HTERT RPE-1 (cell line): Measurements from ENCODE around the gene IDH2.
"Not testable (repeated sequence)": the region's sequence is repeated elsewhere in the genome, so short reads cannot be mapped to it uniquely, and the experiment has no call there.

Experiments used
- in situ Hi-C: fragments of 300-500 bp; cut with MboI; formaldehyde crosslinking; loops from 4 replicates; pipeline ENCODE4 v1.14.3; 2020; ENCODE audit warnings: low sequenced_read_pairs

Gene IDH2

GRCh38 chr15:90115783-90116182, 13.5 kb upstream of the IDH2 start:
- in situ Hi-C loops = no loop called here

DNA sequence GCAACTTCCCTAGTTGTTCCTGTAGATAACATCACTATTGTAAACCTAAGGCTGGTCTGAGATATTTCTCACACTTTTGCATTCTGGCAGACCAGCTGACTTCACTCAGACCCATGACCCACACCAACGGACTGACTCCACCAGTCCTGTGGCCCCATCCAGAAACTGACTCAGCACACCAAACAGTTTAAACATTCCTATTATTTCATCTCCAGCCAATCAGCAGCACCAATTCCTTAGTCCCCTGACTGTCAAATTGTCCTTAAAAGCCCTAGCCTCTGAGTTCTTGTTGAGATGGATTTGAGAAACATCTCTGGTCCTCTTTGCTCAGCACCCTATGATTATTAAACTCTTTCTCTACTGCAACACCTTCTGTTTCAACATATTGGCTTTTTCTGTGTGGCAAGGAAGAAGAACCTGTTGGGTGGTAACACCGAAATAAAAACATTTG, 12.2 kb upstream of the IDH2 start:
- in situ Hi-C loops = no loop called here

DNA sequence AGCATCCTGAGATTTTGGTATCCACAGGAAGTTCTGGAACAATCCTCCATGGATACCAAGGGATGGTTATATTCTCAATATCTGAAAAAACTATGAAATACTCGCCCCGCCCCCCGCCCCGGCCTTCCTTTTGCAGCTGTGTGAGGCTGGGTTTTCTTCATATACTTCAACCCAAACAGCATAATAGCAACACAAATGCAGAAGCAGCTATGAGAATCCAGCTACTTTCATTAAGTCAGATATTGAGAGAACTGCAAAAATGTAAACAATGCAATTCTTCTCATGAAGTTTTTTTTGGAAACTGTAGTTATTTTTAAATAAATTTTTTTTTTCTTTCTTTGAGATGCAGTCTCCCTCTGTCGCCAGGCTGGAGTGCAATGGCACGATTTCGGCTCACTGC, 10.9 kb upstream of the IDH2 start:
- in situ Hi-C loops = no loop called here

GRCh38 chr15:90109163-90109751, 7.0 kb upstream of the IDH2 start:
- in situ Hi-C loops = not testable (repeated sequence)

- in situ Hi-C loops = not testable (repeated sequence)
These were observed 5.8 kb upstream of the IDH2 start for GRCh38 chr15:90108038-90108437.

DNA sequence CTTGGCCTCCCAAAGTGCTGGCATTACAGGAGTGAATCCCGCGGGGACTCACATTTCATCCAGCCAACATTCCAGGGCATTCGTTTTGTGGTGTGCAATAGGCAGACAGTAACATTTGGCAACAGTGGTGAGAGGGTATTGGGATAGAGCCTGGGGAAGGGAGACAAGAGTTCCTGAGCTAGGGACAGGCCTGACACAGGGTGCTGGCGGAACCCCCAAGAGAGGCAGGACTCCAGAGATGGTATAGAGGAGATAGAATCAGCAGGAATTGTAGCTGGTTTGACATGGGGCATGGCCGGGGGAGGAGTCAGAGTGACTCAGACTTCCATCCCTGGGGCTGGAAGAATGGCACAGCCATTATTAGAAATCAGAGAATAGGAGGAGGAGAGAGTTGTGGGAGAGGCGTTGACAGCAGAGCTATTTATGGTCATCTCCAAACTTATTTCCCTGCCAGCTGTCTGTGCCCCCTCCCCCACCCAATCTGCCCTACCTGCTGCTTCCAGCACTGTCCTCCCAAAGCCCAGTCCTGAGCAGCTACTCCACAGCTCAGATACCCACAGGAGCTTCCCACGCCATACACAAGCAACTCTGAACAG, 4.4 kb upstream of the IDH2 start:
- in situ Hi-C loops = no loop called here

DNA sequence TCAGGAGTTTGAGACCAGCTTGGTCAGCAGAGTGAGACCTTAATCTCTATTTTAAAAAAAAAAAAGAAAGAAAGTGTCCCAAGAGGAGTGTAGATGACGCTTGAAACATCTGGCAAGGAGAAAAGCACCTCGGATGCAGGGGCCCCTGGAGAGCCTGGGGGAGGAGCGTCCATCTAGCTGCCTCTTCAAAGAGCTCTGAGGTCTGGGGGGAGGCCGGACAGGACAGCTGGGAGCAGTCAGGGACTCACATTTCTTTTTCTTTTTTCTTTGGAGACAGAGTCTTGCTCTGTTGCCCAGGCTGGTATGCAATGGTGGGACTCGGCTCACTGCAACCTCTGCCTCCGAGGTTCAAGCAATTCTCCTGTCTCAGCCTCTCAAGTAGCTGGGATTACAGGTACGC, 3.3 kb upstream of the IDH2 start:
- in situ Hi-C loops = no loop called here

DNA sequence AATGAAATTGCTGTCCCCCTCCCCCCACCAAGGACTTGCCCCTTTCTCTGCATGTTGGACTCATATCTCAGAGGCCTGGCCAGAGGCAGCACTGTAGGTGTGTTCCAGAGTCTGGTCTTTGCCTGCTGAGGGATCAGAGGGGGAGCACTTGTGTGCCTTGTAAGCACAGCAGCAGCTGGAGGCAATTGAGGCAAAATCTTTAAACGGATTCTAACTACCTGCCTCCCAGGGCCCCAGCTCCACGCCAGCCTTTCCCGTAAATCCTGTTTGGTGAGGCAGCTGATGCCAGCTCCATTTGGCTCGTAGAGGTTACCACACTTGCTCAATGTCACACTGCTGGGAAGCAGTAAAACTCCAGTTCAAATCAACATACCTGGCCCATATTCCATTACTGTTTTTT, 2.3 kb upstream of the IDH2 start:
- in situ Hi-C loops = no loop called here

DNA sequence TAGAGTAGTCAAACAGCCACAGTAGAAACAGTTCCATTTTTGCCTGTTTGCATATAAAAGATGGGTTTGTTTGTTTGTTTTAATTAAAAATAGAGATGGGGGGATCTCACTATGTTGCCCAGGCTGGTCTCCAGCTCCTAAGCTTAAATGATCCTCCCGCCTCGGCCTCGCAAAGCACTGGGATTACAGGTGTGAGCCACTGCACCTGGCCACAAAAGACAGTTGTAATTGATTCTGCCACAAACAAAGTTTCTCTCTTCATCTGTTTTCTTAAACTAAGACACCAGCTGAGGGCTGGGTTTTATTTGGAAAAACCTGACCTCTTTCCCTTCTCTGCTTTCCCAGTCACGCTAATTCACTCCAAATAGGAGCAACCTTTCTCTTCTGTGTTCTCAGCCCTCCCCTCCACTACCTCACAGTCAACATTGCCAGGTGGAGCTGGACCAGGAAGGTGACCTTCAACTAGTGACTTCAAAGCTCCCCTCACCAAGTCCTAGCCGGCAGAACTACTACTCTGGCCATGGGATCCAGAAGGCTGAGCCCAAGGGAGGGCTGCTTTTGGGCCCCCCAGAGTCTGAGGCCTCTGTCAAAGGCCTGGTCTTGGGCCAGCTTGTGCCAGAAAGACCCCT, 1.5 kb upstream of the IDH2 start:
- in situ Hi-C loops = no loop called here

GRCh38 chr15:90101130-90101968, 919 bp downstream of the IDH2 start:
- in situ Hi-C loops = no loop called here

DNA sequence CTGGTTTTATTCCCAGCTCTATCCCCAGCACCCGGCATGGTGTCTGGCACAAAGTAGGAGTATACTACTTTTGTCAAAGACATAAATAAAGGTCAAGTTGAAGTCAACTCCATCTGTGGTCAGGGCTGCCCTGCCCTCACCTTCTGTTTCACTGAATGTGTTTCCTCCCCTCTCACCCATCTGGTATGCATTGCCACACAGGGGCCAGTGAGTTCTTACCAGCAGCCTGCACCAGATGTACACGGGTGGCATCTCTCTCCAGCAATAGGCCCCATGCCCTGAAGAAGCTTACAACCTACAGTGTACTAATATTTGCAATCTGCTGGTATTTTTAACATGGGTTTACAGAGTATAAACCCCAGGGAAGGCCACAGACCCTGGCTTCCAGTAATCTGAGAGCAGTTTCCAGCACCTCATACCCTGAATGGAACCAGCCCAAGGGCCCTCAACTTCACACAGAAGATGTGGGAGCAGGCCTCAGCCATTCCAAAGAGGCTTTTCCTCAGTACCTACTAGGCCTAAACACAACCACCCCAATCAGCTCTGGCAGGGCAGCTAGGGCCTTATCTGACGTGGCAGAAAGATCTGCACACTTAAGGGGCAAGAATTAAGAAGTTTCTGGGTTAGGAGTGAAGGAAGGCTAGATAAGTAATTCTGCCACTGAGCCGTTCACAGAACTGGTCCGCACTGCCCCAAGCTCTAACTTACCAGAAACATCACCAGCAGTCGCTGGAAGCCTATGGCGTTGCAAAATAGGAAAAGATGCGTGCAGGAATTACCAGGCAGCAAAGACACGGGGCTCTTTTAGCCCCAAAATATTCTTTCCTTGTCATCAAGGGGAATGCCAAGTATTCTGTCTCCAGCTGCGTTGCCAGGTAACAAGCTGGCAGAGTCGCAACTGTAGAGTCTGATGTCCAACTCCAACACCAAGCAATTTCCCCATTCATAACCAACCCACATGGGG, 2.1 kb downstream of the IDH2 start:
- in situ Hi-C loops = no loop called here

- in situ Hi-C loops = no loop called here
These were observed 3.0 kb downstream of the IDH2 start for GRCh38 chr15:90099072-90099867.

- in situ Hi-C loops = no loop called here
These were observed 4.8 kb downstream of the IDH2 start for GRCh38 chr15:90097475-90097874.

- in situ Hi-C loops = no loop called here
These were observed 6.7 kb downstream of the IDH2 start for GRCh38 chr15:90095521-90095959.

GRCh38 chr15:90091156-90091931, 10.9 kb downstream of the IDH2 start:
- in situ Hi-C loops = no loop called here

DNA sequence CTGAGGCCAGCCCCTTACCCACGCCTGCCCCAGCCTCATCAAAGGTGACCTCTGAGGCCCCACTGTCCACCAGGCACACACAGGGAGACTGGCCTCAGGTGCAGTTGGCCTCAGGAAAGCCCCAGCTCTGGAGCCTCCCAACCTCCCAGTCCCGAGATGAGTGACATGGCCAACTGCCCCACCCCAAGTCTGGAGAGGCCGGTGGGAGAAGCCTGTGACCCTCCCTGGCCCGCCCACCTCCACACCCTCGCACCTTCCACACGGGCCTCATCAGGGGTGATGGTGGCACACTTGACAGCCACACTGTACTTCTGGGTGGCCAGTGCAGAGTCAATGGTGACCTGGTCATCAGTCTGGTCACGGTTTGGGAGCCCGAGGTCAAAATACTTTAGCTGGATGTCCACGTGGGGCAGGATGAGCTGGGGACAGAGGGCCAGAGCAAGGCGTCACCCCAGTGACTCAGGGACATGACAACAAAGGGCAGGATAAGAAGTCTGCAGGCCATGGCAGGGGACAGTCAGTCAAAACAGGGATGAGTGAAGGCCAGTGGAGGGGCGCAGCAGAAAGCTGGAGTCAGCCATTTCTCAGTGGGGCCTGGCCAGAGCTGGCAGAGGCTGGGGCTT, 11.9 kb downstream of the IDH2 start:
- in situ Hi-C loops = no loop called here

DNA sequence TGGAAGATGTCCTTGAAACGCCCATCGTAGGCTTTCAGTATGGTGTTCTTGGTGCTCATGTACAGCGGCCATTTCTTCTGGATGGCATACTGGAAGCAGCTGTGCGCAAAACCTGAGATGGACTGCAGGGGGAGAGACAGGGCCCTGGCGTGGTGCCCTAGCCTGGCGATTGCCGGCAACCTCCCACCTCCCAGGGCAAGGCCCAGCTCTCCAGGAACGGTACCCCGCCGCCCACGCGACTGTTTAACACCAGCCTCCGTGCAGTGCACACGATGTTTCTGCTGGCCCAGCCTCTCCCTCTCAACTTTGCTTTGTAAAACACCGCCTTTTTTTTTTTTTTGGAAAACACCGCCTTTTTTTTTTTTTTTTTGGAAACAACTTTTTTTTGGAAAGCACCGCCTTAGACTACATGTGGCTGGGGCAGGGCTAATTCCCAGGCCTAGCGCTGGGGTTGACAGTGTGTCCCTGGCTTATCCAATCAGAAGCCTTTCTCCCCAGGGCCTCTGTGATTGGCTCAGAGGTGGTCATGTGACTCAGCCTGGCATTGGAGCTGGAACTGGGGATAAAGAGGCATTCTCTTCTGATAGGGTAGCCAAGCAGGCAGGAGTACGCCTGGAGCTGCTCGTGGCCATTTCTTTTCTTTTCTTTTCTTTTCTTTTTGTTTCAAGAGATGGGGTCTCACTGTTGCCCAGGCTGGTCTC, 14.7 kb downstream of the IDH2 start:
- in situ Hi-C loops = no loop called here

- in situ Hi-C loops = no loop called here
These were observed 15.4 kb downstream of the IDH2 start for GRCh38 chr15:90086868-90087268.
